ENCODE data around the gene PDGFRB. TPM values are rescaled to one million over a fixed set of nuclear protein-coding genes. Genes with fewer than 3 reads are reported as not detected.

The PDGFRB gene
- polyA plus RNA-seq, 3 donors = 0.04 to 0.99 (median 0.20) TPM

DNA sequence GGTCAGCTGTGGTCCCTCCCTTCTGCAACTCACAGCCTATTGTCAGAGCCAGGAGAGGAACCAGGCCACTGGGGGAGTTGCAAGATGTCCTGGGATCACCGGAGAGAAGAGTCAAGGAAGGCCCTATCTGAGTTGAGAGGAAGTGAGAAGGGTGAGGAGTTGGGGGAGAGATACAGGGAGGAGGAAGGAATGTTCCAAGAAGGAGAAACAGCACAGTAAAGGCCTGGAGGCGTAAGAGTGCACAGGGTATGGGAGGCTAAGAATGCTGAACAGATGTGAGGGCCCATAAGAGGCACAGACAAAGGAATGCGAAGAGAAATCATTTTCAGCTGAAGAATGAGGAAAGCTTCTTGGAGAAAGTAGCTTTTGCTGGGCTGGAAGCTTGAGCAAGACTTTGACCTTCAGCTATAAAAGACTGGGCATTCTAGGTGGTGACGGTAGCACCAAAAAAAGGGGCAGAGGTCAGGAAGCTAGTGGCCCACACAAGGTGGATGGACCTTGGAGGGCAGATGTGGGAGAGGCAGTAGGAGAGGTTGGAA lies 47.7 kb downstream of the PDGFRB start:
- H3K27ac ChIP-seq (ENCODE audit: low read depth in 1 of 2, low read length in 2 of 2) = no peak overlapping the region
- Mint-ChIP-seq H3K4me3 (no peak overlapping the region), H3K27ac (peak overlapping the region in 4 of 7 donors; percentile 21 to 80 (median 54)), H3K36me3 (no peaks in the 10 kb centered on the region), H3K4me1 (peaks cover 51% of the 10 kb centered on the region), H3K9me3 (no peaks in the 10 kb centered on the region), H3K27me3 (ENCODE audit: low read depth in 3 of 3) (peaks cover 0 to 4% (median 1%) of the 10 kb centered on the region in 3 donors)
- no peaks in the 10 kb centered on the region for H3K36me3 ChIP-seq (replicated peaks in 1 of 2; ENCODE audit: control insufficient read depth in 1 of 2, insufficient read depth in 2 of 2, low read length in 2 of 2)
- no peak overlapping the region for H2AFZ ChIP-seq (ENCODE audit: insufficient read depth, low read depth, low read length, poor library complexity, severe bottlenecking)
- no peak overlapping the region for H3K9ac ChIP-seq (ENCODE audit: insufficient read depth, low read length, poor library complexity, severe bottlenecking)
- H3K4me1 ChIP-seq (ENCODE audit: control insufficient read depth in 1 of 2, insufficient read depth in 2 of 2, low read length in 2 of 2) = peaks cover 38 to 51% of the 10 kb centered on the region in 2 donors
- H3K4me3 ChIP-seq (replicated peaks in 1 of 3; ENCODE audit: low read depth in 2 of 3, low read length in 3 of 3) = no peak overlapping the region
- no peaks in the 10 kb centered on the region for H3K79me2 ChIP-seq (ENCODE audit: insufficient read depth, low read length)
- intact Hi-C loops (cut with micrococcal nuclease) = no loop called here
- 78% methylated on average over 4 of the region's 4 CpGs for WGBS (ENCODE audit: insufficient coverage)
- no peaks in the 10 kb centered on the region for H3K9me3 ChIP-seq (replicated peaks in 1 of 2; ENCODE audit: control insufficient read depth in 1 of 2, insufficient read depth in 1 of 2, low read length in 2 of 2)
- DNase-seq = no peak
- TF ChIP-seq, protein P1, sequence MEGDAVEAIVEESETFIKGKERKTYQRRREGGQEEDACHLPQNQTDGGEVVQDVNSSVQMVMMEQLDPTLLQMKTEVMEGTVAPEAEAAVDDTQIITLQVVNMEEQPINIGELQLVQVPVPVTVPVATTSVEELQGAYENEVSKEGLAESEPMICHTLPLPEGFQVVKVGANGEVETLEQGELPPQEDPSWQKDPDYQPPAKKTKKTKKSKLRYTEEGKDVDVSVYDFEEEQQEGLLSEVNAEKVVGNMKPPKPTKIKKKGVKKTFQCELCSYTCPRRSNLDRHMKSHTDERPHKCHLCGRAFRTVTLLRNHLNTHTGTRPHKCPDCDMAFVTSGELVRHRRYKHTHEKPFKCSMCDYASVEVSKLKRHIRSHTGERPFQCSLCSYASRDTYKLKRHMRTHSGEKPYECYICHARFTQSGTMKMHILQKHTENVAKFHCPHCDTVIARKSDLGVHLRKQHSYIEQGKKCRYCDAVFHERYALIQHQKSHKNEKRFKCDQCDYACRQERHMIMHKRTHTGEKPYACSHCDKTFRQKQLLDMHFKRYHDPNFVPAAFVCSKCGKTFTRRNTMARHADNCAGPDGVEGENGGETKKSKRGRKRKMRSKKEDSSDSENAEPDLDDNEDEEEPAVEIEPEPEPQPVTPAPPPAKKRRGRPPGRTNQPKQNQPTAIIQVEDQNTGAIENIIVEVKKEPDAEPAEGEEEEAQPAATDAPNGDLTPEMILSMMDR (IDR thresholded peaks at IDR 0.05) = no peak
- no peaks in the 10 kb centered on the region for H3K27me3 ChIP-seq (ENCODE audit: control insufficient read depth in 2 of 2, insufficient read depth in 2 of 2, low read length in 2 of 2)
- no peaks in the 10 kb centered on the region for H4K20me1 ChIP-seq (ENCODE audit: insufficient read depth, low read length)
- no peak overlapping the region for H3K4me2 ChIP-seq (replicated peaks; ENCODE audit: extremely low read depth, low read length, poor library complexity, severe bottlenecking)

DNA sequence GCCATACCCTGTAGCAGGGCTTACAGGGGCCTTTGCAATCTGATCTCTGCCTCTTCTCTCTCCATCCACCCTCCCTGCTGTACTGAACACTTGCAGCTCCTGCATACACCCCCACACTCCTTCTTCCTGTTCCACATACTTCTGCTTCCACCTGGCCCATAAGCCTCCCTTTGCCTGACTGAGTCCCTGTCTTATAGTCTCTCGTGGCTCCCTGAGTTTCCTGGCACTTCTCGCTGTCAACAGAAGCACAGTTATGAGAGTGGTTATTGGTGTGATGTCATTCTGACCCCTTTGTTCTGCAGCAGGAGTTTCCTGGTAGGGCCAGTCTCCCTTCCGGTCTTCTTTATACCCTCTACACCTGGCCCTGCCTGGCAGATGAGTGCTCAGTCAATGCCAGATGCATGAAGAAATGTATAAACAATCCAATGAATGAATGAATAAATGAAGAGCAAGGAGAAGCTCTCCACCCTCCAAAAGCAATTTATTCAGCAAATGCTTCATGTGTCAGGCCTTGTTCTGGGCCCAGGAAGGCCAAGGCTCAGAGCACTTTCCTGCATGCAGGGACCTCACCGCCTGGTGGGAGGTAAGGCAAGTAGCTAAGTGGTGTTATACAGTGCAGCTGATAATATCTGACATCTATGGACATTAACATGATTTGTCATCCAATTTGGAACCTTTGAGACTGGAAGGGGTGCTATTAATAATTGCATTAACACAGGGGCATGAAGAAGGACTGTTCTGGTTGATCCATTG lies 48.8 kb downstream of the PDGFRB start:
- Histone ChIP-seq H4K20me1 (ENCODE audit: insufficient read depth, low read length) (no peaks in the 10 kb centered on the region), H3K9ac (ENCODE audit: insufficient read depth, low read length, poor library complexity, severe bottlenecking) (no peak overlapping the region), H3K4me1 (ENCODE audit: control insufficient read depth in 1 of 2, insufficient read depth in 2 of 2, low read length in 2 of 2) (peaks cover 43 to 48% of the 10 kb centered on the region in 2 donors), H3K9me3 (replicated peaks in 1 of 2; ENCODE audit: control insufficient read depth in 1 of 2, insufficient read depth in 1 of 2, low read length in 2 of 2) (no peaks in the 10 kb centered on the region), H3K27ac (ENCODE audit: low read depth in 1 of 2, low read length in 2 of 2) (no peak overlapping the region), H3K4me3 (replicated peaks in 1 of 3; ENCODE audit: low read depth in 2 of 3, low read length in 3 of 3) (no peak overlapping the region), H3K36me3 (replicated peaks in 1 of 2; ENCODE audit: control insufficient read depth in 1 of 2, insufficient read depth in 2 of 2, low read length in 2 of 2) (no peaks in the 10 kb centered on the region), H3K79me2 (ENCODE audit: insufficient read depth, low read length) (no peaks in the 10 kb centered on the region), H2AFZ (ENCODE audit: insufficient read depth, low read depth, low read length, poor library complexity, severe bottlenecking) (no peak overlapping the region), H3K27me3 (ENCODE audit: control insufficient read depth in 2 of 2, insufficient read depth in 2 of 2, low read length in 2 of 2) (no peaks in the 10 kb centered on the region), H3K4me2 (replicated peaks; ENCODE audit: extremely low read depth, low read length, poor library complexity, severe bottlenecking) (no peak overlapping the region)
- no peaks in the 10 kb centered on the region for H3K9me3 Mint-ChIP-seq
- no peak for DNase-seq
- TF ChIP-seq, protein P1 (IDR thresholded peaks at IDR 0.05) = no peak
- H3K4me3 Mint-ChIP-seq = no peak overlapping the region
- intact Hi-C loops (cut with micrococcal nuclease) = no loop called here
- no peaks in the 10 kb centered on the region for H3K36me3 Mint-ChIP-seq
- H3K27ac Mint-ChIP-seq = peak overlapping the region in 2 of 7 donors; percentile 13 to 74
- H3K4me1 Mint-ChIP-seq = peaks cover 48% of the 10 kb centered on the region
- 100% methylated on average over 1 of the region's 4 CpGs for WGBS (ENCODE audit: insufficient coverage)
- H3K27me3 Mint-ChIP-seq (ENCODE audit: low read depth in 3 of 3) = peaks cover 0 to 4% (median 1%) of the 10 kb centered on the region in 3 donors
